IPS-NIHi11 (cell line): Measurements from ENCODE around the gene MPHOSPH8.

ENCODE experiments used
- DNase-seq: peaks from one replicate; pipeline ENCODE4 v3.0.0; 2012; ENCODE audit warnings: mixed read lengths, low spot score

Gene MPHOSPH8, protein sequence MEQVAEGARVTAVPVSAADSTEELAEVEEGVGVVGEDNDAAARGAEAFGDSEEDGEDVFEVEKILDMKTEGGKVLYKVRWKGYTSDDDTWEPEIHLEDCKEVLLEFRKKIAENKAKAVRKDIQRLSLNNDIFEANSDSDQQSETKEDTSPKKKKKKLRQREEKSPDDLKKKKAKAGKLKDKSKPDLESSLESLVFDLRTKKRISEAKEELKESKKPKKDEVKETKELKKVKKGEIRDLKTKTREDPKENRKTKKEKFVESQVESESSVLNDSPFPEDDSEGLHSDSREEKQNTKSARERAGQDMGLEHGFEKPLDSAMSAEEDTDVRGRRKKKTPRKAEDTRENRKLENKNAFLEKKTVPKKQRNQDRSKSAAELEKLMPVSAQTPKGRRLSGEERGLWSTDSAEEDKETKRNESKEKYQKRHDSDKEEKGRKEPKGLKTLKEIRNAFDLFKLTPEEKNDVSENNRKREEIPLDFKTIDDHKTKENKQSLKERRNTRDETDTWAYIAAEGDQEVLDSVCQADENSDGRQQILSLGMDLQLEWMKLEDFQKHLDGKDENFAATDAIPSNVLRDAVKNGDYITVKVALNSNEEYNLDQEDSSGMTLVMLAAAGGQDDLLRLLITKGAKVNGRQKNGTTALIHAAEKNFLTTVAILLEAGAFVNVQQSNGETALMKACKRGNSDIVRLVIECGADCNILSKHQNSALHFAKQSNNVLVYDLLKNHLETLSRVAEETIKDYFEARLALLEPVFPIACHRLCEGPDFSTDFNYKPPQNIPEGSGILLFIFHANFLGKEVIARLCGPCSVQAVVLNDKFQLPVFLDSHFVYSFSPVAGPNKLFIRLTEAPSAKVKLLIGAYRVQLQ

DNA sequence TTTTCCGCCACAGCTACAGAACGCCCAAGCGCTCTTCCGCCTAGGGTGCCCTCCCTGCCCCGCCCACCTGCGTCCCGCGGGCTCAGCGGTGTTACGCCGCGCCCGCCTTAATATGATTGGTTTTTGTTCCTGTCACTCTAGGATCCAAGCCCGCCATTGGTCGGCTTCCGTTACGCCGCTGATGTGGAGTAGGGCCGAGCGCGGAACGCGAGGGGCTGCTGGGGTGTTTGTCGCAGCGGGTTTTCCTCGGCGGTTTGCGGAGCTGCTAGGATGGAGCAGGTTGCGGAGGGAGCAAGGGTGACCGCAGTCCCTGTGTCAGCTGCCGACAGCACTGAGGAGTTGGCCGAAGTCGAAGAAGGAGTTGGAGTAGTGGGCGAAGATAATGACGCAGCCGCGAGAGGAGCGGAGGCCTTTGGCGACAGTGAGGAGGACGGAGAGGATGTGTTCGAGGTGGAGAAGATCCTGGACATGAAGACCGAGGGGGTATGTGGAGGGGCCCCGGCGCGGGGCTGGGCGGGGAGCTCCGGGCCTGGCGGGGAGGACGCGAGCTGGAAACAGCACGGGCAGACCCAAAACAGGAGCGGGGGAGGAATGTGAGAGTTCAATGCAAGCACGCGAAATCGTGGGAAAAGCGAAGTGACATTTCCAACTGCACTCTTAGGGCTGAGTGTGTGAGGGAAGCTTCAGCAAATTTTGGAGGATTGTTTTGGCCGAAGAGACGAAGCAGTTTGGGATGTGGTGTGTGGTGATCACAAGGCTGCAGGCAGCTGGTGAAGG, at the start of gene MPHOSPH8:
Gene MPHOSPH8, plus strand, starts transcription at position 181 of the 777 bp plus-strand sequence. Its CDS starts 90 bp downstream, at position 271.
- peak; percentile 97 for DNase-seq

DNA sequence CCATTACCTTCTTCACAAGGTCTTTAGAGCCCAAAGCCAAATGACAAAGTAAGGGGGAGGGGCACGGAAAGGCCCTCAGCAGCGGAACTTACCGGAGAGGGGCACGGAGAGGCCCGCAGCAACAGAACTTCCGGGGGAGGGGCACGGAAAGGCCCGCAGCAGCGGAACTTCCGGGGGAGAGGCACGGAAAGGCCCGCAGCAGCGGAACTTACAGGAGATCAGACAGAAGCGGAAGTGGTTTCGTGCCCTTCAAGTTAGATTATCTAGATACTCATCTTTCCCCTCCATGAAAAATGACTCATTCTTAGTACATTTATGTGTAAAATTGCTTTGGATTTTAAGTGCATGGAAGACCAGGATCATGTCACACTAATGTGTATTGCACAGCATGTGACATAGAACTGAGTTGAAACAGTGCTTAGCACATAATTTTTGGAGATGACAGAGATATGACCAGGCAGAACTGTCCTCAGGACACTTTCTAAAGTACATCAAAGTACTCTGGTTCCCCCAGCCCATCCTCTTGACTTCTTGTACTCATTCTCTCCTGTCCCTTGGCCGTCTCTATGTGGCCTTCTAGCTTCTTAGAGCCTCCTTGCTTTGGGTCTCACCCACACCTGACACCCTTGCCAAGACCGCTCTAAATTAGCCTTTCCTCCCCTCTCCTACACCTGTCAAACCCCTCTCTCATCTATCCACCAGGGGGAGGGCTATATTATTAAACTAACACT, 46.4 kb upstream of the MPHOSPH8 start:
- DNase-seq: no peak

DNA sequence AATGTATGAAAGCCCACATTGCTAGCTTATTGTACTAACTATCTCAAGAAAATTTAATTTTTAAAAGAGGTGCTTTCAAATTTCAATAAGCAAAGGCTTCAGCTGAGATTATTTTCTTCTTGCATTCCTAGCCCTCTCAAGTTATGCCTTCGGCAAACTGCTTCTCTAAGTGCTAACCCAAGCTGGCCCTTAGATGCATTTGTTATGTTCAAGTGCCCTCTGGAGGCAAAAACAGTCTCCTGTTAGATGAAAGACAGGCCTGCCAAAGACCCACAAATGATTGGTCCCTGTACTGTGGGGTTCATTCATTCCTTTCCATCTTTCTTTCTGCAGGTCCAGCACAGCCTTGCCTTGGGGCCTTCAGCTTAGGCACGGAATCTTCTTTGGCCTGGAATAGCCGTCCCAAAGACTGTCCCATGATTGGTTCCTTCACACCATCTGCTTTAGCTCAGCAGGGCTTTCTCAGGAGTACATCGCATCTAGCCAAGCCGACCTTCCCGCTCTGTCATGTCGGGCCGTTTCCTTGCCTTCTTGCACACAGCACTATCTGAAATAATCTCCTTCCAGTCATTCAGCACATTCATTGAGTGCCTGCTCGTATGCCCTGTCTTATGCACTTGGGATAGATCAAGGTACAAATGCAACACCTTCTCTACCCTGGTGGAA, 45.7 kb upstream of the MPHOSPH8 start:
- no peak for DNase-seq

DNA sequence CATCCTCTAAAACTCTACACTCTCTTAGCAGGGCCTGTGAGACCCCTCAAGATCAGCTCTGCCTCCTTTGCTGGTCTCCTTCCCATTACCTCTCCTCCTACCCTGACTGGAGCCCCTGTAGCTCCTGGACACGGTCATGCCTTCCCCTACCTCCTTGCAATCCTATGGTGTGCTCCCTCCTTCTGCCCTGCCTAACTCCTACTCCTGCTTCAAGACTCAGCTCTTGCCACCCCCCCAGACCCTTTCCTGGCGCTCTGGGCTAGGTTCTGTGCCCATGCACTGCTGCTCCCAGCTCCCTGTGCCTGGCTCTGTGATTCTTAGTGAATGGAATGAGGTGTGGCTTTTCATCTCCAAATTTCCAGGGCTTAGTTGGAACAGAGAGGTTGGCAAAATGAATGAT, 44.1 kb upstream of the MPHOSPH8 start:
- DNase-seq: no peak

DNA sequence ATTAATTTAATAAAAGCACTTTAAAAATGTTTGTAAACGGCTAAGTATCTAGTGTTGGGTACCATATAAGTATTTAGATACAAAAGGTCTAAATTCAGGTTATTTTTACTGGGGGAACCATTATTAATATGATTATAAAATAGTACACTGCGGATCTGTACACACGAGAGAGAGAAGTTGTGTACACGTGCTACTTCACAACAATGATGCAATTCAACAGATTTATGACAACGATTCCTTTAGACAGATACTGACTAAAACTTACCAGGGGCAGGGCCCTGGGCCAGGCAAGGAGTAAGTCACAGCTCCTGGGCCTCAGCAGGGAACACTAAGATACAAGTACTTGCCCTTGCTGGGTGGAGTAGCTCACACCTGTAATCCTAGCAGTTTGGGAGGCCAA, 43.0 kb upstream of the MPHOSPH8 start:
- DNase-seq: no peak

DNA sequence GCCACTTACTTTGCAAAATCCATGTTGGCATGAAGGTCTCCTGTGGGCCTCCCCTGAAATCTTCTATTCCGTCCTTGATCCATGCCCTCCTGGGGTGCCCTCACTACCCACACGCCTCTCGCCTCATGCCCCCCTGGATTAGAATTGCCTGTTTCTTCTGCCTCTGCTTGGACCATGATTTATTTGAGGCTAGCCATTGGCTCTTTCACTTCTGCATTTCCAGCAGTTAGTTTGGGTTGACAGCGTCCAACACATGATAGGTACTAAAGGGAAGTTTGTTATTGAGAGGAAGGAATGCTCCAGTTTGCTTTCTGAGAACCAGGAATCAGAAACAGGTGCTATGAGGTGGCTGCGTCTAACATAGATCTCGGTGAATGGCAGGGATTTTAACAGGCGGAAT, 41.6 kb upstream of the MPHOSPH8 start:
- DNase-seq: no peak

DNA sequence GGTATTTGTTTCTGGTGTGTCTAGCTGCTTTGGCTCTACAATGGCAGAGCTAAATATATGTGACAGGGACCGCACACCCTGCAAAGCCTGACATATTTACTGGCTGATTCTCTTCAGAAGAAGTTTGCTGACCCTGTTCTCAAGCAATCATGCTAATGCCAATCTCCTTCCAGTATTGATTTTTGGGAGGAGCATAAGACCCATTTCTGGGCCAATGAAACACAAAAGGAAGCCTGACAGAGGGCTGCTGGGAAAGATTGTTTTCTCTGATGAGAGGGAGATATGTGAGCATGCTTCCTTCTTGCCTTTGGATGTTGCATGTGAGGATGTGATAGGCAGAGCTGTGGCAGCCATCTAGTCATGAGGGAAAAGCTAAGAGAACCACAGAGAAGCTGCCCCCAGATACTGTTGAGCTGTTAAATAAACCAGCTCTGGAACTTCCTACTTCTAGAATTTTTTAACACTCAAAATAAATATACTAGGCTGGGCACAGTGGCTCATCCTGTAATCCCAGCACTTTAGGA, 40.7 kb upstream of the MPHOSPH8 start:
- DNase-seq: no peak

DNA sequence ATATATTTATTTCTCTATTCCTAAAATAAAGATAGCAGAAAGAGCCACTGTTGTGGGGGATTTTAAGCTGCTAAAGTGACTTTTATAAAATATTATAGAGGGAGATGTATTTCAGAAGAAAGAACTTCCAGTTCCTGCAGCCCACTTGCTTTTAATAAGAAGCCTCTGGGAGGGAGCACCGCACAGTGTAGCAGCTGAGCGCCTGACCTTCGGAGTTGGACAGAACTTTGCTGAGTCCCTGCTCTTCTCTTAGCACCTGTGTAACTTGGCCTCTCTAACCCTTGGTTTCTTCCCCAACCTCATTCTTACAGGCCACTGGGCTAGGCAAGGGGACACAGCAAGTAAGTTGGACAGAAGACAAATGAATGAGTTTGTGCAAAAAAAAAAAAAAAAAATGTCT, 37.4 kb upstream of the MPHOSPH8 start:
- DNase-seq: no peak

DNA sequence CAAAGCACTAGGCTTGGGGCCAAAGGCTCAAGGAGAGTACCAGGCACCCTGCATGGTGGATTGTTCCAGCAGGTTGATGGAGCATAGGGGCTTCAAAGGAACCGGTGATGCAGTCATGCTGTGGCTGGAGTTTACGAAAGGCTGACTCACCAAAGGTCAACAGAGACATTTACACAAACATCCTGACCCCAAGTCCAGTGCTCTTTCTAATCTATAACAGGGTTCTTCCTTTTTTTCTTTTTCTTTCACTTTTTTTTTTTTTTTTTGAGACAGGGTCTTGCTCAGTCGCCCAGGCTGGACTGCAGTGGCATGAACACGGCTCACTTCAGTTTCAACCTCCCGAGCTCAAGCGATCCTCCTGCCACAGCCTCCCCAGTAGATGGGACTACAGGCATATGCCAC, 36.5 kb upstream of the MPHOSPH8 start:
- no peak for DNase-seq

DNA sequence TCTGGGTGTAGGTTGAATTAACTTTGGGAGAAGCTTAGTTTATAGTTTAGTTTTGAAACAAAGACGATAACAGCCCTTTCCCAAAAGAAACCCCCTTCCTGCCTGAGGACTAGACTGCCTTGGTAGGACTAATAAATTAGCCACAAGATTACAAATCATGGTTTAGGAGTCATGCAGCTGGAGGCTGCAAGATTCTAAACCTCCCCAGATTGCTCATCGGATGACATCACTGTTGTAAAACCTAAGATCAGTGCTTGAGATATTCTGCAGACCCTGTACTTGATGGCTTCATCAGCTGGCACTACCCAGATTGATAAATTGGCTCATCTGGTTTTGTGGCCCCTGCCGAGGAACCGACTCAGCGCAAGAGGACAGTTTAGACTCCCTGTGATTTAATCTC, 35.9 kb upstream of the MPHOSPH8 start:
- DNase-seq: no peak

DNA sequence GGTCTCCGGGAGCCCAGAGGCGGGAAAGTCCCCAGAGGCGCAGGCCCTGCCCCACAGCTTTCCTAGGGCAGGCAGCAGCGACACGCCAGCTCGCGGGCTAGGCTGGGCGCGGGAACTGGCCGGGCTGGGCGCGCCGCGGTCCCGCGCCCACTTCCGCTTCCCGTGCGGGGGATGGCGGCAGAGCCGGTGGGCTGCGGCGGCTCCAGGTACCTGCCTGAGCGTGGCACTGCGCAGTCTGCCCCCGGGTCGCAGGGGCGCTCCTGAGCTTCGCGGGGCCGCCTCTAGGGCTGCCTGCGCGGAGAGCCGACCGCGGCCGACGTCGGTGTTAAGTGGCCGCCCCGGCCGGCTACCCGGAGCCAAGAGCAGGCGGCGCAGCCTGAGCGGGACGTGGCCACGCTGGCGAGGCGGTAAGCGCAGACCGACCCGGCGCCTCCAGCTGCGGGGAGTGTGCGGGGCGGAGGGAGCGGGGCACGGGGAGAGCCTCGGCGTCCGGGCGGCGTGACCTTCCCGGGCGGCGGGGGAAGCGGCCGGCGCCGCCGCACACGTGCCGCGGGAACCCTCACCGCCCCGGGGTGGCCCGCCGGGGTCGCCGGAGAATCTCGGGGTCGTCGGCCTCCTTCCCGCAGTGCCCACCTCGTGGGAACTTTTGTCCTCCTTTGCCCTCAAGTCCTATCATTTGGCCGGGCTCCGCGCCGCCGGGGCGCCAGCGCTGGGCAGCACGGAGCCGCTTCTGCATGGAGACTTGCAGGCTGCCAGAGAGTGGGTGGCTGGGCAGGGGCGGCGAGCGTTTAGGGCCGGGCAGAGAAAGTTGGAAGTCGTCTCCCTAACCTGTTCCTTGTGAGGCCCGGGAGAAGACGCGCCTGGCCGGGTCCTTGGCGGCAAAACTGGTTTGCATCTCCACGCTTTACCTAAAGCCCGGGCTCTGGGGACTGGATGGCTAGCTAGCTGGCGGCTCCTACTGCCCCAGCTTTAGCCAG, 31.4 kb upstream of the MPHOSPH8 start:
- peak; percentile 82 for DNase-seq

DNA sequence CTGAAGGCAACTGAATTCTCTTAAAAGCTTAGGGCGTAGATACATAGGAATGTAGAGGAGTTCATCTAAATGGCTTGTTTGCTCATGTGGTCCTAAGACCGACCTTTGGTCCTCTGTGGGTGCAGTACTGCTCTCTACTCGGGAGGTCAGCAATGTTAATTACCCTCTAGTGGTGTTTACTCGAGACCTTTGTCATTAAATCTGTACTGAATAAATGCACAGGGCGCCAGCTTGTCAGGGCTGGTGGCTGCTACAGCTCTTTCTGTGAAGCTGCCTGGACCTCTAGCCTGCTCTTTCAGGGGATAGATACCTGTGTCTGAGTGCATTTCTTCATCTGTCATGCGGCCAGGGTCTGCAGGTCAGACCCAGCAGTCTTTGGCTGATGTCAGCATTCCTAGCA, 29.2 kb upstream of the MPHOSPH8 start:
- no peak for DNase-seq

DNA sequence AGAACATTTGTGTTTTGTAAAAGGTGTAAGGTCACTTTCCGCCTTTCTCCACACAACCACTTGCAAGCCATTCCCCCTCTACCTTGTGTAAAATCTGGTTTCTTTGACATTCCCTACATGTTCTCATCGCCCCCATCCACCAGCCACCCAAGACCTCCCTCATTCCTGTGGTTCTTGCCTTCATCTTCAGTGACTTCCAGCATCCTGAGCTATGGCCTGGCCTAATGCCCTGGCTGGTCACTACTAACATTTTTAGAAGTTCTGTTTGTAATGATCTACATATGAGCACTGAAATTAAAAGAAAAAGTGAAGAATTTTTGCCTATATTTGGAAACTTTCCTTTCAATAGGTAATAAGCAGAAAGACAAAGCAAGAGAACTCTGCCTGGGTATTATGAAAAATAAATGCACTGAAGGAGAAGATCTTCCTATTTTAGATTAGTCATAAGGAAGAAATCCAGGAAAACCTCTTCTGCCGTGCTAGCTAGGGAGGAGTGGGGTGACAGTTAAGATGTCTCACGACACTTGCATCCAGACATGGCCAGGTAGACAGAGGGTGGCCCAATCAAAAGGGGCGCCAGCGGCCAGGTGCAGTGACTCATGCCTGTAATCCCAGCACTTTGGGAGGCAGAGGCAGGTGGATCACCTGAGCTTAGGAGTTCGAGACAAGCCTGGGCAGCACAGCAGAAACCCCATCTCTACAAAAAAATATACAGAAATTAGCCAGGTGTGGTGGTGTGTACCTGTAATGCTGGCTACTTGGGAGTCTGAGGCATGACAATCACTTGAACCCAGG, 28.1 kb upstream of the MPHOSPH8 start:
- no peak for DNase-seq

DNA sequence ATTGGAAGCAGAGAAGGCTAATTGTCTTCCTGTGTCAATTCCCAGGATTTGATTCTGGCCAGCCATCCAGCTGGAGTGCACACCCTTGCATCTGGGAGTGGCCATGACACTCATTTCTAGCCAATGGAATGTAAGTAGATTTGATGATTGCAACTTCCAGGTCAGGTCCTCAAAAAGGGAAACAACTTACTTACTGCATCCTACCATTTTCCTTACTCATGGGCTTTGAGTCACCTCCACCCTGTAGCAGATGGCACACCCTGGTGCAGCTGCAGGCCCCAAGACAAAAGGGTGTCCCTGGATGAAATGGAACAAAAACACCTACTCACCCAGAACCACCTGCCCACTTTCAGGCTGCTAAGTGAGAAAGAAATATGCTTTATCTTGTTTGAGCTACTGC, 27.3 kb upstream of the MPHOSPH8 start:
- no peak for DNase-seq

DNA sequence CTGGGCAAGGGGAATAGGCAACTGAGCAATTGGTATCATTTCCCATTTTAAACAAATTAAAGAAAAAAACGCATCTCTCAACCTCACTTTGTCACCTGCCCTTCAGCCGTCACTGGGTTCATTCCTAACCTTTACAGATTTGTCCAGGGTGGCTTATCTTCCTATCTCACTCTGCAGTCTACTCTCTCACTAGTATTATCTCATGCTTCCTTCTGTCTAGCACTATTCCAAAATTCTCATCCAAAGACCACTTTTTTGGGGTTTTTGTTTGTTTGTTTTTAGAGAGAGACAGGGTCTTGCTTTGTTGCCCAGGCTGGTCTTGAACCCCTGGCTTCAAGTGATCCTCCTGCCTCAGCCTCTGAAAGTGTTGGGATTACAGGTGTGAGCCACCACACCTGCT, 26.7 kb upstream of the MPHOSPH8 start:
- no peak for DNase-seq

DNA sequence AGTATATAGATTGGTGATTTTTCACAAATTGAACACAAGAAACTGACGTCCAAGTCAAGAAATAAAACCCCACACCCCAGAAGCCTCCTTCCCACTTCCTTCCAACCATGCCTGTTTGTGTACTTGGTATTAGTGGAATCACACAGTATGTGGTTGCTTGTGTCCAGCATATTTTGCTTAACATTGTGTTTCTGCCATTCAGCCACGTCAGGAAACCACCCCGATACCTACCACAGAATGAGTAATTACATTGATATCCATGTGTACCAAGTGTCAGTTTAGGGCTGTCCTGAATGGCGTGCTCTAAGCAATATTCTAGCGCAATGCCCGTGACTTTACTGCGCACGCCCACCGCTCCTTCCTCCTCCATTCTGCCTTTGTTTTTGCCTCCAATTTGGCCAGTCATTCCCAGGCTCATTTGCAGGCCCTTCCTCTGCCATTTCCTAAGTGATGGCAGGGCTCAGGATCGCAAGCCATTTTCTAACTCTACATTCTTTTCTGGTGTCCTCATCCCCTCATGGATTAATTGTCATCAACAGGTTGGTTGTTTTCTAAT, 25.9 kb upstream of the MPHOSPH8 start:
- DNase-seq: no peak

DNA sequence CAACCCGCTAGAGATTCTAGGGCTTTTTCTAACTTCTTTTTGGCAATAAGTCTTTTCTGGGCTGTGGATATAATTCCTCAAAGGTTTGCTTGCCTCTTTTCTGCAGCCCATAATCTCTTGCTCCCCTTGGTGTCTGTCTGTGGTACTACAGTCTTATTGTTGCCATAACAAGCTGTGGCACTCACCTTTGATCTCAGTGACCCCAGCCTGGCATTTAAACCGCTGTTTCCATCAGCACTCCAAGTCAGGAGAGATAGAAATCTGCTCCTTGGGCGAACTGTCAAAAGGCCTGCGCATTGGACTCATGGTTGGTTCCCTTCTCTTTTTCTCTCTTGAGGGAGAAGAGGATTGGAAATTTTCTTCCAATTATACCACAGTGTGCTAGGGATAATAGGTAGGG, 14.5 kb upstream of the MPHOSPH8 start:
- peak; percentile 49 for DNase-seq

DNA sequence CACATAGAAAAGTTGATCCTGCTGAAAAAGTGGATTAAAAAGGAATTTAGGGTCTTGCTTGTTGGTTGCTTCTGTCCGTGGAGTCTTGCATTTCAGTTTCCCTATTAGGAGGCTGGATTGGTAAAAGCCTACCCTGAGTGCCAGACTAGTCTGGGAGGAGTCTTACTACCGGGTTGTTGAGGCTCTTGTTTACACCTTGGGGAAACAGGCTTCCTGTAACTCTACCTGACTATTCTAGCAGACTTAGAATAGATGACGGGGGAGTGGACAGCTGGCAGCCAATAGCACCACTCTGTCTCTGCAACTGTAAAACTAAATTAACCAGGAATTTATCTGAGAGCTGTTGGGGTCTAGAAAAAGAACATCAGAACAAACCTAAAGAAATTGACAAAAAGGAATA, 11.3 kb upstream of the MPHOSPH8 start:
- peak; percentile 54 for DNase-seq

DNA sequence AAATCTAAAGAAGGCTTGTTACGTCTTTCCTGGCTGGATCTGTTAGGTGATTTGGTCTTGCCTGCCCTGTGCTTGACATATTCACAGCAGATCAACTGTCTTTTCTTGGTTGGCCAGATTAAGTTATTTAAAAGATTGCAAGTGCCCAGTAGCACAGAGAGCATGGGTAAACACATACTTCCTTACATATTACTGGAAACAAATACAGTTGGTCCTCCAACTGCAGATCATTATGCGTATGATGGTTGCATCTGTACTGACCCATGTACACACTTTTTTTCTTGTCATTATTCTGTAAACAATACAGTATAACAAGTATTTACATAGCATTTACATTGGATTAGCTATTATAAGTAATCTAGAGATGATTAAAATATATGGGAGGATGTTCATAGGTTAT, 9.2 kb upstream of the MPHOSPH8 start:
- no peak for DNase-seq
